T-helper 2 cell (primary cell): Measurements from ENCODE around the gene TAF1C.

ENCODE experiments used
- DNase-seq, 5 experiments: peaks; one replicate each; pipeline versions ENCODE4 v3.0.0 to v3.0.0-alpha.2; 2012 to 2022

The TAF1C gene

DNA sequence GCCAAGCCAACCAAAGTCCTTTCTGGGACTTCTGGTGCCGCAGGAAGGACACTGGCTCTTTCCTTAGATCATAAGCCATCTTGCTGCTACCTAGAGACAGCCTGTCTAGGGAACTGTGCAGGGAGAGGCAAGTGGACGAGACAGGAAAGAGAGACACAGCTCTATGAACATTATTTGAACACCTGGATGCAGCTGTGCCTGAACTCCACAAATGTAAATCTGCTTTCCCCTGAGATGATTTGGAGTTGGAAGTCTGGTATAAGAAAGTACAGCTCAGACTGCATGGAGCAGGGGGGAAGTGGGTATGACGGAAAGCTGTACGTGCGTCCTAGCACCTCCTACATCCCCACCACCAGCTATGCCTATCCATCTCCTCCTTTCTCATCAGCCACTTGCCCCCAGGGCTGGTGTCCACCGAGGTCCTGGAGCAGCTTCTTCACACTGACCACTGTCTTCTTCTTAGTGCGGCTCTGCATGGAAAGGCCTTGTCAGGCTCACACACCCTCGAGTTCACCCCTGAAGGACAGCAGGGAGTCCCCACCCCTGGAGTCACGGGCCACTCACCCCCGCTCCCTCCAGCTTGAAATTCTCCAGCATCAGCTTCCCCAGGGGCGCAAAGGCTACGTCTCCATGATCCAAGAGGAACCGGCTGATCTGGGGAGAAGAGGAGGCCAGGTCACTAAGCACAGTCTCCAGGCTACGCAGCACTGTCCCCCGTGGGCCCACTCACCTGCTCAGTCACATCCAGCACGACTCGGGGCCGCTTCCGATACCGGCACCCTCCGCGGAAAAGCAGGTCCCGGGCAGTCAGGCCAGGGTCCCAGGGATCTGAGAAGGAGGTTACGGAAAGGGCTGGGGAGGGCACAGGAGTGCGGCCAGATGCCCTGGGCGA, 3.9 kb downstream of the TAF1C start:
- DNase-seq: no peak

DNA sequence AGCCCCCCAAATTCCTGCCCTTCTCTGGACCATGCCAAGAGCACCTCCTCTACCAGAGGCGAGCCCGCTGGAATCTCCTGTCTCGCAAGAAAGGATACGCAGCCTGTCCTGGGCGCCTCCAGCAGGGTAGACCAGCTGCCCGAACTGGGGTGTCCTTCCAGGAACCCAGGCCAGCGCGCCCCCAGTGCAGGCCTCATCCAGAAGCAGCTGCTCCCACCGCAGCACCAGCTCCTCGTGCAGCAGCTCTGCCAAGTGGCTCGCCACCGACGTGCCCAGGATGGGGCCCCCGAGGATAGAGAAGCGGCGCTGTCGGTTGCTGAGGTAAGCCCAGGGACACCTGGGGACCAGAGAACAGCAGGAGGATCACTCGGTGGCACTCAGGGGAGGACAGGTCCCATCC, 4.8 kb downstream of the TAF1C start:
- no peak for DNase-seq

DNA sequence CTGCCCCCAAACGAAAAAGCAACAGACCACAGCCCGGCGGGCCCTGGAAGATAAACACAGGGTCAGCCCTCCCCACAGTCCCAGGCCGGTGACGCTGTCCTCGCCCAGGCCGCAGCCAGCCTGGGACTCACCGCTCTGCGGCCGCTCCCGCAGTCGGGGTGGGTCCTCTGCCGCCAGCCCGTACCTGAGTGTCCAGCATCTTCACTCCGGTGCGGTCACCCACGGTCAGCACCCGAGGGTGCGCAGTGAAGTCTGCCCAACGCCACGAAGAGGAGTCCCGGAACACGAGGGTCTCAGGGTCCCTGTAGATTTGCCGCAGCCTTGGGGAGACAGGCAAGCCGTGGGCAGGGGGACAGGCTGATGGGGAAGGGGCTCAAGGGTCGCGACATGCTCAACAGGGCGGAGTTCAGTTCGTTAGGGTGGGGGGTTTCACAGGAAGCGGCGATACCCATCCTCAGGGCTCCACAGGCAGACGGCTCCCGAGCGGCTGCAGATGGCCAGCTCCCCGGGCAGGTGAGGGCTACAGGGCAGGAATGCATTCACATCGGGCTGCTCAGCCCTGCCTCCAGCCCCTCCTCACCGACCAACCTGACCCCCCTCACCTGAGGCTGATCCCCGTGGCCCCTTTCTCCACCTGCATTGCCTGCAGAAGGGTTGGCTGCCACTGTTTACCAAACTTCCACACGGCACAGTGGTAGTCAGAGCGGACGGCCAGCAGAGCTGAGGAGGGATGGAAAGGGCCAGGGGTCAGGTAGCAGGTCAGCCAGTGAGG, 5.5 kb downstream of the TAF1C start:
- DNase-seq: no peak

DNA sequence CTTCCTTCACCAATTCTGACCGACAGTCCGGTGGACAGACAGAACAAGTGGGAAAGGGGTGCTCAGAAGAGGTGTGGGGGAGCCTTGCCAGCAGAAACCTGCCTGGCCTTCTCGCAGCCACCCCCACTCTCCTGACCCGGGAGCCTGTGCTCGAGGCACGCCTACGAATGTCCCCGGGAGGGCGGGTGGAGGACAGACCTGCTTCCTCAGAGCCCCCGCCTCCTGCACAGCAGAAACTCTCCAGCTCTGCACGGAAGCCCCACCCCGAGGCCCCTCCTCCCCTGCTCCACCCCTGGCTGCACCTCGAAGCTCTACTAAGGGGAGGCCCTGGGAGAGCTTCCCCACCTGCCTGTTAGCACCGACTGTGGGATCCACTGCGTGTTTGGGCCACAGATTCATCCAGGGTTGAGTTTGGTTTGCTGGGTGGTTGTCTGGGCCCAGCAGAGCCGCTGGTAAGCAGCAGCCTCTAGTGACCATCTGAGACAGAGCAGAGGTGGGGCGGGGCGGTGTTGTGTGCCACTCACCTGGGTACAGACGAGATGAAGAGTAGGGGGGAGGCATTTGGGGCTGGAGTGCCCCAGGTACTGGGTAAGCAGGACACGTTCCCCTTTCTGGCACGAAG, 6.2 kb downstream of the TAF1C start:
- DNase-seq: no peak

DNA sequence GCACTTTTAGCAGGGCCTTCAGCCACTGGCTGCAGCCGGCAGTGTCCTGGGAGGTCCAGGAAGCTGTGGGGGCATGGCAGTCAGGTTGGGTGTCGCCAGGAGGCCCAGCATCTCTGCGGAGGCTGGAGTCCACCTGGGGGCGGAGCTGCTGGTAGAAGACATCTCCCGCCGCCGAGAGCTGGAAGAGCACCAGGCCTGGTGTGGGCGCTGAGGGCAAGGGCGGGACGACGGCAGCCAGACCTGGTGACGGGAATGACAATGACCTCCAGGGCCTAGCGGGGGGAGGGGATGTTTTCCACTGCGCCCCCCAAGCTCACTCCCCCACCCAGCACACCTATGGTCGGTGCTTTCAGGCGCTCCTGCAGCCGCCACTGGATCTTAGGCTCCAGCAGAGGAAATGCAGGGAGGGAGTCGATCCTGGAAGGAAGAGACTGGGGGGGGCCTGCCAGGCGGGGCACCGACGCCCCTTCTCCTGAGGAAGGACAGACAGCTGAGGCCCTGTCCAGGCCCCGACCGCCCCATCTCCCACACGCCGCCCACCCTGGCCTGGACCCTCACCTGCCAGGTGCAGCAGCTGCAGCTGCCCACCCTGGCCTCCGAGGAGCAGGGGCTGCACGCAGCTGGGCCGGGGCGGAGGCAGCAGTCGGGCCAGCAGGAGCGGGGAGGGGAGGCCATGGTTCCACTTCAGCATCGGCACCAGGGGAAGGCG, 7.1 kb downstream of the TAF1C start:
- DNase-seq: no peak

DNA sequence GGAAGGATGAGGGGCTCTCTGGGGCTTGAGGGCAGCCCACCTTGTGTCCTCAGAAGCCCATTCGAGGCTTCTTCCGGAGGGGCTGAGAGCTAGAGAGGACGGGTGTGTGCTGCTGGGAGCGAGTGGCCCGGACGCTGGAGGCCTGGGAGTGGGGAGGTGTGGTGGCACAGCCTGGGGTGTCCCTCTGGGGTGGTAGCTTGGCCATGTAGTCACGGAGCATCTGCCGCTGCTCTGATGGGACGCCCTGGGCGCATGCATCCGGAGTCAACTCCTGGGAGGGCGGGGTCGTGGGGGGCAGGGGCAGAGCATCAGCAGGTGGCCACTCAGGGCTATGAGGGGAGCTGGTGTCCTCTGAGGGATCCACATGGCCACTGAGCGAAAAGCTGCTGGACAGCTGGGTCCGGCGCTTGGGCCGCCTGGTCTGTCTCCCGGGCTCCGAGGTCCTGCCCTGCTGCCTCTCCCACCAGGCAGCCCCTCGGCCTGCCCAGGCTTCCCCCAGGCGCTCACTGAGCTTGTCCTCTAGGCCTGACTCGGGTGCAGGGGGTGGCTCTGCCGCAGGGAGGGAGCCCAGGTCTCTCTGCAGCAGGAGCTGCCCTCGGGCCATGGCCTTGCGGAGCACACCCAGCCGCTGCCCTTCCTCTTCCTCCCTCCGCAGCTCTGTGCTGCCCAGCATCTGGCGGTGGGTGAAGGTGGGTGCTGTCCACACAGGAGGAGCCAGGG, 7.8 kb downstream of the TAF1C start:
- no peak for DNase-seq

DNA sequence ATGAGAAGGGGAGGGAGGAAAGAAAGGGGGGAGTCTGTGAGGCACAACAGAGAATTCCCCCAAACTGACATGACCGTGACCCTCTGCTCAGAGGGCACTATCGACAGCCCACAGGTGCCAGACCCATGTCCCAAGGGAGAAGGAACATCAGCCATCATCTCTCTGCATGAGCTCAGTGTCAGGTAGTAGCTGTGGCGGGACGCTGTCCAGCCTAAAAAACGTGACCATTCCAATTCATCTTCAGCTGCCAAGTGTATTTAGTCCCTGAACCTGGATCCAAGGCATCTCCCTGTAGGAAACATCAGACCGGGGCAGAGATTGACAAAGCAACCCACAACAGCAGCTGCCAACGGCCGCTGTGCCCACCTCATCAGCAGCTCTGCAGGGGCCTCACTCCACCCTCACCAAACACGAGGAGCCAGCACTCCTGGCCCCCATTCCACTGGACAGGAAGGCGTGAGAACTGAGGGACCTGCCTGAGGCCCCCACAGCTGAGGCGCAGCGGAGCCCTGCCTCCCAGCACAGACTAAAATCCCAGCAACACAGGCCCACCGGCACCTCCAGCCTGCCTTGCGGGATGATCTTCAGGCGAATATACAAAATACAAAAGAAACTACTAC, 8.6 kb downstream of the TAF1C start:
- no peak for DNase-seq

DNA sequence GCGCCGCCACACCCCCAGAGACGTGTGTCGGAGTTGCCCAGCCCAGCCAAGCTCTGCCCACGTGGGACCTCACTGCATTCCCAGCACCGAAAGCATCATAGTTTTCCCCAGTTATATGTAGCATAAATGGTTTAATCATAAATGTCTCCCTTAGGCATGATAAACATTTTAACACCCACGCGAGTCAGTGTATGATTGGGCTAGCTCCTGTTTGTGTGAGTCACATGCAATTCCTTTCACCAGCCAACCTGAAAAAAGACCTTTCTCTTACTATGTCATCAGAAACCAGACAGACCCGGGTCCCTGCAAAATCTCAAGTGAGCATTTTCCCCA, 9.2 kb downstream of the TAF1C start:
- DNase-seq: no peak

DNA sequence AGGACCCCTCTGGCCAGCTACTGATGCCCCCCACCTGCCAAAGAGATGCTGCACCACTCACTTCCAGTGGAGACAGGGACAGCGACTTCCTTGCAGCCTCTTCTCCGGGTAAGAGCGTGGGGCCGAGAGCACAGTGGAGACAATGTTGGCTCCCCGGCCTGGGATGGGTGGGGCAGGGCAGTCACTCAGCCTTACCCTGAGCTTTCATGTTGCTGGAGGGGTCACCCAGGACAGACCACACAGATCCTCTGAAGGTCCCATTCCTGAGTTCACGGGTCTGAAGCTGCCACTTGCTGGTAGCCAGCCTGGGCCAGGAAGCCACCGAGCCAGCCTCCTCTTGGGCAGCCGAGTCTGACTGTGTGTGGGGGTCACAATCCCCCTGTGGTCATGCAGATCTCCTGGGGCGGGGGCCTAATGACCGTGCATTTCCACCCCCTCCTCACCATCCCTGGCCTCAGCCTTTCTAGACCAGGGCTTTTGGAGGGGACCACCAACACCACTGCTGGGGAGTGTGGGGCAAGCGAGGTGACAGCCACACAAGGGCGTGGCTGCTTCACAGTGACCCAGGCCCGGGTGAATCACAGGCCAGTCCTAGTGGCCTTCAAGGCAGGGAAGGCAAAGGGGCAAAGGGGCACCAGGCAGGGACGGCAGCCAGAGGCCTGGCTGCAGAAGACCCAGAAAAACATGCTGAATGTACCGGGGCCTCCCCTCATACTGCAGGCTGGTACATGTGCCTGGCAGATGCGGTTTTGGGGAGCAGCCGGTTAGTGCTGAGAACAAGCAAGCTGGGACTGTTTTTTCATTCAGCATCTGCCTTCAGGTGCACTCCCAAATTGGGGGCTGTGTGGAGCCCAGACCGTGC, 10.4 kb downstream of the TAF1C start:
- DNase-seq: no peak

DNA sequence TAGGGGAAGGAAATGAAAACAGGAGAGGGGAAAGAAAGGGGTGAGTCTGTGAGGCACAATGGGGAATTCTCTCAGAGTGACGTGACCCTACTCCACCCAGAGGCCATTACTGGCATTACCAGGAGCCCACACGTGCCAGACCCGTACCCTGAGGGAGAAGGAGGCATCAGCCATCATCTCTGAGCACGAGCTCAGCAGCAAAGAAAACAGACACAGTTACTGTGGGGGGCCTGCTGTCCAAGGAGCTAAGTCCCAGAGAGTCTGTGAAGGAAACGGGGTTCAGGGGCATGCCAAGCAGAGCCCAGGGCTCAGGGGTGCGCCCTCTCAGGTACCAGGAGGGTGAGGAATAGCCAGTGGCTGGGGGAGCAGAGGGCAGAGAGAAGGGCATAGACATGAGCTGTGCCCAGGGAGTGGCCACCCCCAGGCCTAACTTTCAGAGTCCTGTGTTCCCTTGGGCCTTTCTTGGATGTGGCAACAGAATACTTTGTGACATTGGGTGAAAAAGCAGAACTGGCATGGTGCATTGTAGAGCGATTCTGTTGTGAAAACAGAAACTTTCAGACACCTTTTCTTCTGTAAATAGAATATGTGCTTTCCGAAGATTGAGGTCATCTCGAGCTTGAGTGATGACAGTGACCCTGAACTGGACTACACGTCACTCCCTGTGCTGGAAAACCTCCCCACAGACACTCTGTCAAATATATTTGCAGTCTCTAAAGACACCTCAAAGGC, 11.3 kb downstream of the TAF1C start:
- peak in 3 of 5 experiments; percentile 31 to 48 (median 39) for DNase-seq

DNA sequence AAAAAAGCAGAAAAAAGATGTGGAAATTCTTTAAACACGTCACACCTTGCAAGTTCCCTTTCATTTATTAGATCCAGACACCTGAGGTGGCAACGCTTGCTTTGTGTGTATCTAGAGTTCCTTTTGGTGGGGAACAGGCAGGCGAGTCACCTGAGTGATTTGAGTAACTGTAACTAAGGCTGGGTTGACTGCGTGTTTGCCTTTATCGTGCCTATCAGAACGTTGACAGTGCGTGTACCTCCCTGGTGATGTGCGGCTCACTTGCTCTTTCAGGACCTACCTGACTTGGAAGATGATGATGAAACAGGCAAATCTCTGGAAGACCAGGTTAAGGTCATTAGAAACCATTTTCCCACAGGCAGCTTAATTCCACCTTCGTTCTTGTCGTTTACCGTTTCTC, 12.5 kb downstream of the TAF1C start:
- DNase-seq: no peak

DNA sequence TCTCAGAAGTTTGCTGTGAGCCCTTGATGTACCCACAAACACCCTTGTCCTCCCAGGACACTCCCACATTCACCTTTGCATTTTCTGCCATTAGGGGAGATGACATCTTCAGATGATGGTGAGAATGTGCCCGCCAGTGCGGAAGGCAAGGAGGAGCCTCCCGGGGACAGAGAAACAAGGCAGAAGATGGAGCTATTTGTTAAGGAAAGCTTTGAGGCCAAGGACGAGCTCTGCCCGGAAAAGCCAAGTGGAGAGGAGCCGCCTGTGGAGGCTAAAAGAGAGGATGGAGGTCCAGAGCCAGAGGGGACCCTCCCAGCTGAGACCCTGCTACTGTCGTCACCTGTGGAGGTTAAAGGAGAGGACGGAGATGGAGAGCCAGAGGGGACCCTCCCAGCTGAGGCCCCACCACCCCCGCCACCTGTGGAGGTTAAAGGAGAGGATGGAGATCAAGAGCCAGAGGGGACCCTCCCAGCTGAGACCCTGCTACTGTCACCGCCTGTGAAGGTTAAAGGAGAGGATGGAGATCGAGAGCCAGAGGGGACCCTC, 17.0 kb downstream of the TAF1C start:
- DNase-seq: no peak

DNA sequence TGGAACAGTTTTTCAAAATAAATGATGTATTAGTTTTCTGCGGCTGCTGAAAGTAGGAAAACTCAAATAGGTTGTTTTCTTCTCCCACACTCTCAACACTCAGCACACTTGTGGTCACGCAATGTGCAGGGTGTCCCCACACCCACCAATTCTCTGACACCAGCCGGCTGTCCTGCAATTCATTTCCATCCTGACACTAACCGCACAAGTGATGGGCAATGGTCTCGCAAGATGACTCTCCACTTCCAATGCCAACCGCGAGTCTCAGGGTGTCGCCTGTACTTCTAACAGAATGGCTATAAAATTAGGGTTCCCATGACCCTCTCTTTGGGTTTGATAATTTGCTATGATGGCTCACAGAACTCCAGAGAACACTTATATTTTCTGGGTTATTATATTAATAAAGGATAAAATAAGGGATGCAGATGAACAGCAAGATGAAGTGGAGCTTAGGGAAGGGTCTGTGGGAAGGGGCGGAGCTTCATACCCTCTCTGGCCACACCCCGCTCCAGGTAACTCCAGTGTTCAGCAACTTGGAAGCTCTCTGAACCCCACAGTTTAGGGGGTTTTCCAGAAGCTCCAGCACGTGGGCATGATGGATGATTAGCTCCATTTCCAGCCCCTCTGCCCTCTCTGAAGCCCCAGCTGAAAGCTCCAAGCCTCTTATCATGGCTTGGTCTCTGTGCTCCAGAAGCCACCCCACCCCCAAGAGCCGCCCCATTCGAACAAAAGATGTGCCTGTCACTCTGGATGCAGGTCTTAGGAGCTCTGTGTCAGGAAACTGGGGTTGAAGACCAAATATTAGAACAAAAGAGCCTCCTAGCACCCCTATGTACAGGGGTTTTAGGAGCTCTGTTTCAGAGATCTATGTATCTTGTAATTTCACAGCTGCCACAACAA, 19.8 kb downstream of the TAF1C start:
- peak in 1 of 5 experiments; percentile 81 for DNase-seq

DNA sequence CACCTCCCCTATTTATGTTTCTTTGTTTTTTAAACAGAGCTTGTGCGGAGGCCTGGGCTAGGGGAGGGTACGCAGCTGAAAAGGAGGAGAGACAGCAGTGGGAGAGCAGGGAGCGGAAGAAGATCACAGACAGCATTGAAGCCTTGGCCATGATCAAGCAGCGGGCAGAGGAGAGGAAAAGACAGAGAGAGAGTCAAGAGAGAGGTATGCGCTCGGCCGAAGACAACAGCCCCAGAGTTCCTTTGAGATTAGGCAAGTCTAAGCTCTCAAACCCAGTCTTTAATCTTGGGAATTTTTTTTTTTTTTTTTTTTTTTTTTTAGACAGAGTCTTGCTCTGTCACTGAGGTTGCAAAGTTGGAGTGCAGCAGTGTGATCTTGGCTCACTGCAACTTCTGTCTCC, 21.1 kb downstream of the TAF1C start:
- DNase-seq: no peak

DNA sequence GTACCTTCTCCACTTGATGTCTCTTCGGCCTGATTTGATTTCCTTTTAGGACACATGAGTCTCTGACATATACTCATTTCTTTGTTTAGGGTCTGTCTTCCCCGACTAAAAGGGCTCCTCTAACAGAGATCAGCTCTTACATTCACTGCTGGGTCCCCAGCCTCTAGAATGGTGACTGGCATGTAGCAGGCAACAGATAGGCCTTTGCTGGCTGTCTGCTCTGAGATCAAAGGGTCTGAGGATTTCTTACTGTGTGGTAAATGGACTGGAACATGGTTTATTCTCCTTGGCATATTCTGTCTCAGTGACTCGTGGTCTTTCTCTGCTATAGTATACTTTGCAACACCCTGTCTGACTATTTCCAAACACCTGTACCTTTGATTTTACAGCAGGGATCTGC, 25.1 kb downstream of the TAF1C start:
- no peak for DNase-seq

DNA sequence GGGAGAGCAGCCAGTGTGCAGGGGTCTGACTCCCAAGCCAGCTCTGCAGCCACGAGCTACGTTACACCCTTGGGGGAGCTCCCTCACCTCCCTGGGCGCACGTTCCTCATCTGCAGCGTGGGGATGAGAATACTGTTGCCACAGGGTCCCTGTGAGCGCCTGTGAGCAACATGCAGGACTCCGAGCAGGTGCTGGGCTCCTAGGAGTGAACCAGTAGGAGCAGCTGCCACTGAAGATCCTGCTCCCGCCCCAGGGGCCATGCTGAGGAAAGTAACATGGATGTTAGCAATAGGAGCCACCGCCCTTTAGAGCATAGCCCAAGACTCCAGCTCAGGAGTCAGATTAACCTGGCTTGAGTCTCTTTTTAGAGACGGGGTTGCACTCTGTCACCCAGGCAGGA, 25.8 kb downstream of the TAF1C start:
- no peak for DNase-seq

DNA sequence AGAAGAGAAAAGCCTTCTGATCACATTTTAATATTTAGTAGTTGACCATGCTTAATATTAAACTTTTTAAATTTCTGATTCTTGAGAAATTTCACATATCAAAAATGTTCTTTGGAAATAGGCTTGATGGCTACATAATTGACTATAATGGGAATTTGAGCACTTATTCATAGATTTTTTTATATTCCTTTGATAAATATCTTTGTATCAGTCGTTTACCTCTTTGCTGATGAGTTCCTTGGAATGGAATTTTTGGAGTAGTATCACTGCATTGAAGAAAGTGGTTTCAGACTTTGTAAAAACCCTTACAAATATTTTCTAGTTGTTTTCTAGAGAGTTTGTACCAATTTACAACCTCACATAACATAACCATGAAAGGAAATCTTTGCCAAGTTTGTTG, 27.1 kb downstream of the TAF1C start:
- DNase-seq: no peak

DNA sequence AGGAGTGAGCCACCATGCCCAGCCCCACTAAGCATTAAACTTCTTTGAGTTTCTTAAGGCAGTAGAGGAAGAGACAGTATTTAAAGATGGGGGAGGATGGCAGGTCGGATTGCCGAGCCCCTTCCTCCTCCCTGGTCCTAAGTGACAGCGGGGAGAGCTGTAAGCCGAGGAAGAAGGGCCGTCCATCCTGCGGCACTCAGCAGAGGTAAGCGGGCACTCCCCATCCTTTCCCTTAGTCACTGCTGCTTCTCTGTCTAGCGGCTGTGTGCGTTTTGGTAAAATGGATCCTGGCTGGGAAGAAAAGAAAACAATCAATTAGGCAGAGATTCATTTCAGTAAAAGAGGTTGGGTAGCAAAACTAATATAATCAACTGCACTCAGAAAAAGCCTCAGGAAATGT, 27.9 kb downstream of the TAF1C start:
- DNase-seq: no peak

DNA sequence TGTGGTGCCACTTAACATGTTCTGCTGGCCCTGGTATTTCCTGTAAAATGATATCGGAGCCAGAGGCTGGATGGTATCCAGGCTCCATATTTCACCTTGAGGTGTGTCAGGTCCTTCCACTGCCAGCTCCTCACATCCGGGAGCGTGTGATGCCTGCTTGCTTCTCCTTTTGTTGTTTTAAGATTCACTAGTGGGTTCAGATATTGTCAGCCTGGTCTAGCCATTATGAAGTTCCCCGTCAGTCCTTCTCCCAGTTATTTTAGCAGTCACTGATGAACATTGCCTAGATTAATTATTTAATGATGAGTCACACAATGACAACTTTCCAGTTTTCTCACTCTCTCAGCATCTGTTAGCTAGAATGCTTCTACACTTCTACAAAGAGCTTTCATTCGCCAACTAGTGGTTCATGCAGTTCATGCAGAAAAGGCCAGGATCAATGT, 30.5 kb downstream of the TAF1C start:
- no peak for DNase-seq
